HG03103 (cell line): ENCODE measurements around the gene CC2D2B.
"Not testable (repeated sequence)": the region's sequence is repeated elsewhere in the genome, so short reads cannot be mapped to it uniquely, and the experiment has no call there.

ENCODE experiments used
- ATAC-seq: cut with Tn5 transposase; IDR thresholded peaks from one replicate; pipeline ENCODE4 v1.9.1; 2021; ENCODE audit warnings: low read depth; ENCODE audit not compliant: unreplicated experiment

Gene CC2D2B

GRCh38 chr10:95907456-95908253 is at the start of gene CC2D2B:
TSS of gene CC2D2B (plus strand) at chr10:95907975. CDS start at chr10:95911324, 3,349 bp downstream.
- peak; percentile 83 for ATAC-seq

GRCh38 chr10:95860166-95860940 is 47.4 kb upstream of the CC2D2B start:
- no peak for ATAC-seq

- ATAC-seq: no peak
These were observed 46.4 kb upstream of the CC2D2B start for GRCh38 chr10:95861386-95861785.

- peak; percentile 92 for ATAC-seq
These were observed 42.6 kb upstream of the CC2D2B start for GRCh38 chr10:95864906-95865813.

GRCh38 chr10:95865814-95866466 is 41.8 kb upstream of the CC2D2B start:
- ATAC-seq: no peak

GRCh38 chr10:95866467-95866842 is 41.3 kb upstream of the CC2D2B start:
- no peak for ATAC-seq

- ATAC-seq: no peak
These were observed 39.9 kb upstream of the CC2D2B start for GRCh38 chr10:95867866-95868265.

GRCh38 chr10:95872158-95872711 is 35.5 kb upstream of the CC2D2B start:
- no peak for ATAC-seq

GRCh38 chr10:95873139-95873538 is 34.6 kb upstream of the CC2D2B start:
- no peak for ATAC-seq

- no peak for ATAC-seq
These were observed 34.1 kb upstream of the CC2D2B start for GRCh38 chr10:95873651-95874050.

- not testable (repeated sequence) for ATAC-seq
These were observed 33.0 kb upstream of the CC2D2B start for GRCh38 chr10:95874783-95875182.

GRCh38 chr10:95876756-95877155 is 31.0 kb upstream of the CC2D2B start:
- ATAC-seq: no peak

- no peak for ATAC-seq
These were observed 29.9 kb upstream of the CC2D2B start for GRCh38 chr10:95877881-95878280.

GRCh38 chr10:95880704-95881103 is 27.1 kb upstream of the CC2D2B start:
- no peak for ATAC-seq

- ATAC-seq: no peak
These were observed 26.5 kb upstream of the CC2D2B start for GRCh38 chr10:95881316-95881715.

GRCh38 chr10:95889830-95890229 is 17.9 kb upstream of the CC2D2B start:
- no peak for ATAC-seq

- no peak for ATAC-seq
These were observed 11.5 kb upstream of the CC2D2B start for GRCh38 chr10:95896071-95896850.

- ATAC-seq: not testable (repeated sequence)
These were observed 1.7 kb upstream of the CC2D2B start for GRCh38 chr10:95905897-95906580.
